Measurements from ENCODE around the gene RBM26.
"Not testable (repeated sequence)": the region's sequence is repeated elsewhere in the genome, so short reads cannot be mapped to it uniquely, and the experiment has no call there.

Gene RBM26

DNA sequence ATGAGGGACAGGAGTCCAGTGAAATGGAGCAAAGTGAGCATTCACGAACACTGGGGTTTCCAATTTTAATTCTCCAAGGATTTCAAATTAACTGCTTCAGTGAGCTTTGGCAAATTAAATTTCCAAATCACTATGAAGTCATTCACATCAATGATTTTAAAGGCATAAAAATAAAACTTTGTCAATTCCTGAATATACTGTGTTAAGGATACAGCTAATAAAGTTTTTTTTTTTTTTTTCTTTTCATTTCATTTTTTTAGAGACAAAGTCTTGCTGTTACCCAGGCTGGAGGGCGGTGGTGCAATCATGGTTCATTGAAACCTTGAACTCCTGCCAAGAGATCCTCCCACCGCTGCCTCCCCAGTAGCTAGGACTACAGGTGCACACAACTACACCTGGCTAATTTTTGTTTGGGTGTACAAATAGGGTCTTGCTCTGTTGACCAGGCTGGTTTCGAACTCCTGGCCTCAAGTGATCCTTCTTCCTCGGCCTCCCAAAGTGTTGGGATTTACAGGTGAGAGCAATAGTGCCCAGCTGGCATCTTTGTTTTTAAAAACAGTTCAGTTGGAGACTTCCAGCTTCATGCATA lies 21.9 kb downstream of the RBM26 start:
- DNase-seq (ENCODE audit: low spot score) = no peak

- no peak for DNase-seq (ENCODE audit: low spot score)
These were observed 23.3 kb downstream of the RBM26 start for GRCh38 chr13:79382545-79383275.

GRCh38 chr13:79380997-79381396 lies 25.1 kb downstream of the RBM26 start:
- DNase-seq (ENCODE audit: low spot score) = no peak

DNA sequence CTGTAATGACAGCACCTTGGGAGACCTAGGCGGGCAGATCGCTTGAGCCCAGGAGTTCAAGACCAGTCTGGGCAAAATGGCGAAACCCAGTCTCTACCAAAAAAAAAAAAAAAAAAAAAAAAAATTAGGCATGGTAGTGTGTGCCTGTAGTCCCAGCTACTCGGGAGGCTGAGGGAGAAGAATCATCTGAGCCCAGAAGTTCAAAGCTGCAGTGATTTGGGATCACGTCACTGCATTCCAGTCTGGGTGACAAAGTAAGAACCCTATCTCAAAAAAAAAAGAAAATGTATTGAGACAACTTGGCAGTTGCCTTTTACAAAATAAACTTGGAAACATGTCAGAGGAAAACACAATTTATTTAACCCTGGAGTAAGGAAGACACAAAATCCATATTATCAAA lies 26.8 kb downstream of the RBM26 start:
- DNase-seq (ENCODE audit: low spot score) = no peak

GRCh38 chr13:79376843-79377242 lies 29.2 kb downstream of the RBM26 start:
- DNase-seq (ENCODE audit: low spot score) = no peak

GRCh38 chr13:79374578-79374977 lies 31.5 kb downstream of the RBM26 start:
- no peak for DNase-seq (ENCODE audit: low spot score)

DNA sequence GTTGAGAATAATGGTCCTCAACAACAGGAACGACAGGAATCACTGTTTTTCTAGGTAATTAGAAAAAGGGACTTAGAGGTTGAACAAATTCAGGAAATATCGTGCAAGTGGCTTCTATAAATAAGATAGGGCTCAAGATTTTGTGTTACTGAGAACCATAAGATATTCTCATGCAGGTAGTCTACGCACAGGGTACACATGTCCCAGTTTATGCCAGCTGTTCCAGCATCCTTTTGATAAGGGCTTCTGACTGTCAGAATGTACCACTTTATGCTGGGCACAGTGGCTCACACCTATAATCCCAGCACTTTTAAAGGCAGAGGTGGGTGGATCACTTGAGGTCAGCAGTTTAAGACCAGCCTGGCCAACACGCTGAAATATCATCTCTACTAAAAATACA lies 32.1 kb downstream of the RBM26 start:
- no peak for DNase-seq (ENCODE audit: low spot score)

DNA sequence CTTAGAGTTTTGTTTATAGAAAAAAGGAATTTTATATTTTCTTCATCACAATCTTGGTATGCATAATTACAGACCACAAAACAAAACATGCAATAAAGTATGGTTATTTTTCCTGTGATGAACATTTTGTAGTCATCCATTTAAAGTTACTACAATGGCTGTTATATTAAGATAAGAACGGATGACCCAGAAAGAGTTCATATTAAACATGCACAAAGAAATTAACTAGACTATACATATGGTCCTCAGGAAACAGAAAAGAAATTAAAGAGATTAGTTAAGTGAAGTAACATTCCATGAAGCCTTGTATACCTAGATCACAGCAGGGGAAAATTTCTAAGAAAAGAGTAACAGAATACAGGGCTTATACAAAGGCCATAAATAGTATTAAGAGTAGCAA lies 36.8 kb downstream of the RBM26 start:
- no peak for DNase-seq (ENCODE audit: low spot score)

- DNase-seq (ENCODE audit: low spot score) = no peak
These were observed 40.1 kb downstream of the RBM26 start for GRCh38 chr13:79365981-79366380.

DNA sequence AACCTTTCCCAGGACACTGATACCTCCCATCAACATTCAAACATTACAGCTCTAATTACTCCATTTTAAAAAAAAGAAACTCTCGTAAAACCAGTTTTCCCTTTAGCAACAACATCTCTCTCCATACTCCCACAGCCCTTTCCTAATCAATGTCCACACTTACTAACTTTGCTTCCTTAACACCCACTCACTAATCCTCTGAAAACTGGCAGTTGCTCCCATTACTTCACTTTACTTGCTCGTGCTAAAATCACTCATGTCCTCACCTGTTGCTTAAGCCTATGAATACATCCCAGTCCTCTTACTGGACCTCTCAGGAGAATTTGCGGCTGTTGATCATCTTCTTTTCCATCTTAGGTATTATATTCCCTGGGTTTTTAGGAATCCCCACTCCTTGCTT lies 44.8 kb downstream of the RBM26 start:
- DNase-seq (ENCODE audit: low spot score) = no peak

DNA sequence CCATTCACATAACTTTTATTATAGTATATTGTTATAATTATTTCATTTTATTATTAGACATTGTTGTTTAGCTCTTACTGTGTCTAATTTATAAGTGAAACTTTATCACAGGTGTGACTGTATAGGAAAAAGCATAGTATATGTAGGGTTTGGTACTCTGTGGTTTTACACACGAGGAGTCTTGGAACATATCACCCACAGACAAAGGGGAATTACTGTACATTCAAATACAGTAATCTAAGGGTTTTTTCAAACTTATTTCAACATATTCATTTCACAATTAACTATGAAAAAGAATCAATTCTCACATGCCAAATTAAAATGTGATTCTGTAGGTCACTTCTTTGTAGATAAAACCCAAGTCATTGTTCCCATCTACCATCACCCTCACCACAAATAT lies 46.0 kb downstream of the RBM26 start:
- DNase-seq (ENCODE audit: low spot score) = no peak

DNA sequence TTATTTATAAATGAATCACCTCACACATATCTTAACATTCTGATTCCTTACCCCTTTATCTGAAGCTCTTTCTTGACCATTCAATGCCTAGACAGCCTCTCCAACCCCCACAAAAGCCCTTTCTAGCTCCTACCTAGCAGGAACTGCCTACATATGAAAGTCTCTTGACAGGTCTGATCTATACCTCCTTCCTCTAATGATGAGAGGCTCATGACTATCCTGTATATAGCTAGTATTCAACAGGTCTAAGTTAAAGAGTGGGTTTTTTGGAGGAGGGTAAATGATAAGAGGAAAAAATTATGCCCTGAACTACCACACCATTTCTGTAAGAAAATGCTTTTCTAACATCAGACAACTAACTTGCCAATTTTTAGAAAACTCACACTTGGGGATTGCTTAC lies 47.0 kb downstream of the RBM26 start:
- no peak for DNase-seq (ENCODE audit: low spot score)

DNA sequence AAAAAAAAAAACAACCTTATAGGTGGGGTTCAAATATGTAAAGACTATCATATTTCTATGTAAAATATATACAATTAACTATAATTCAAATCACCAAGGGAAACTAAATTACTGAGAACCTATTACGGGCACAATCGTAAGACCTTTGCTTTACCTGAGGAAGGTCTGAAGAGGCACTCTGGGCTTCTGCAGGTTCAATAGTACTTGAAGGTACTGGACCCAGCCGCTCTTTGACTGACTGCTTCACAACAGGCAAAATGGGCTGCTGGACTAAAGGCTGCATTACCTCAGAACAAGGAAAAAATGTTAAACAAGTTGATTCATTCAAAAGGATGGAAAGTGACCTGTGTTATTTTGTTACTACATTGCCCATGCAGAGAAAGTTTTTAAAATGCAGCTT lies 51.8 kb downstream of the RBM26 start:
- DNase-seq (ENCODE audit: low spot score) = no peak

DNA sequence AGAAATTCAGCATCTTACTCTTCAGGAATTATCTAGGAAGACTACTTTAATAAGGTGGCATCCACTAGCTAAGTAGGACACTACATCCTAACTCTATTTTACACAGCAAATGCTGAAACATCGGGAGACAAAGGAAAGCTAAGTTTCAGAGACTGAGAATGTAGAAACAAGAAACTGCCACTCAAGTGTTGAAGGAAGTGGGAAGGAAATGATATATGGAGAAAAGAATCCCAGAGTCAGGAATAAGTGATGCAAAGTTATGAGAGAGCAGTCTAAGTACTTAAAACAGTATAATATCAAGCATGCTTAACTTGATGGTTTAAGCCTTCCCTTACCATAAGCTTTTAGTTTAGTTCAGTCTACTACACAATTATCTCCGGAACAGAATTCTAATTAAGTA lies 52.4 kb downstream of the RBM26 start:
- no peak for DNase-seq (ENCODE audit: low spot score)

DNA sequence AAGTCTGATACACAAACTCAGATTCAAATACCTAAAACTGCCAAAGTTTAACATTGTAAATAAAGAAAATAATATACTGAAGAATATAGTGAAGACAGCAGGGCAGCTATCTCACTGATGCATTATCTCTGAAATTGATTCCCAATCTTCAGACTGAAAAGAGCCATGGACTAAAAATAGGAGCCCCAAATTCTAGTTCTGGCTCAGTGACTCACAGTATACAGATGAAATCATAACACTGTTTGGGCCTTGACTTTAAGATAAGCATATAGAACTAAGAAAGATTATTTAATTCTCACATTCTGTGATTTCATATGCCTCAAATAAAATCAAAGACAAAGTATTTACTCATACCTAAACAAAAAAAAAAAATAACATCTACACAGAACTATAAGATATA lies 53.9 kb downstream of the RBM26 start:
- no peak for DNase-seq (ENCODE audit: low spot score)

DNA sequence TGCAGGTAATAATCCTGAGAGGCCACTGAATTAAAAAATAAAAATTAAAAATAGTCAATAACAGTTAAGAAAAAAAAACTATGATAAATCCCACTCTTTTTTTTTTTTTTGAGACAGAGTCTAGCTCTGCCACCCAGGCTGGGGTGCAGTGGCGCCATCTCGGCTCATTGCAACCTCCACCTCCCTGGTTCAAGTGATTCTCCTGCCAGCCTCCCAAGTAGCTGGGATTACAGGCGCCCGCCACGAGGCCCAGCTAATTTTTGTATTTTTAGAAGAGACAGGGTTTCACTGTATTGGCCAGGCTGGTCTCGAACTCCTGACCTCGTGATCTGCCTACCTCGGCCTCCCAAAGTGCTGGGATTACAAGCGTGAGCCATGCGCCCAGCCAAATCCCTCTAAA lies 56.4 kb downstream of the RBM26 start:
- DNase-seq (ENCODE audit: low spot score) = not testable (repeated sequence)

GRCh38 chr13:79349011-79349410 lies 57.0 kb downstream of the RBM26 start:
- DNase-seq (ENCODE audit: low spot score) = no peak

GRCh38 chr13:79346300-79346914 lies 59.6 kb downstream of the RBM26 start:
- DNase-seq (ENCODE audit: low spot score) = no peak

- DNase-seq (ENCODE audit: low spot score) = no peak
These were observed 64.9 kb downstream of the RBM26 start for GRCh38 chr13:79341202-79341601.

GRCh38 chr13:79340490-79340889 lies 65.6 kb downstream of the RBM26 start:
- no peak for DNase-seq (ENCODE audit: low spot score)

DNA sequence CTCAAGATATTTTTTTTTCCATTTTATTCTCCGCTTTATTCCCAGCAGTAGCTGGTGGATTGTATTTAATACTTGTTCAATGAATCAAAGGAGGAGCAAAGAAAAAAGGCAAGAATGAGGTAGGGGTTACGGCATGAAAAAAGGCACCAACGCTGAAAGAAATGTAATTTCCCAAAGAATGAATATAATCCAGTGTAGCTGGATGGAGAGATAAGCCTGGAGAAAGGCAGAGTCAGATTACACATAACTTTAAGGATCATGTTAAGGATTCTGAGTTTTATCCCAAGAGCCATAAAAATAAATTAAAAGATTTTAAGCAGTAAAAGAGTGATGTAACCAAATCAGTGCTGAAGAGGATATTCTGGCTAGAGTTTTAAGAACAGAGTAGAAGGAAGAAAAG lies 67.7 kb downstream of the RBM26 start:
- no peak for DNase-seq (ENCODE audit: low spot score)

GRCh38 chr13:79336966-79337365 lies 69.1 kb downstream of the RBM26 start:
- no peak for DNase-seq (ENCODE audit: low spot score)

GRCh38 chr13:79328510-79328909 lies 77.5 kb downstream of the RBM26 start:
- DNase-seq (ENCODE audit: low spot score) = no peak

DNA sequence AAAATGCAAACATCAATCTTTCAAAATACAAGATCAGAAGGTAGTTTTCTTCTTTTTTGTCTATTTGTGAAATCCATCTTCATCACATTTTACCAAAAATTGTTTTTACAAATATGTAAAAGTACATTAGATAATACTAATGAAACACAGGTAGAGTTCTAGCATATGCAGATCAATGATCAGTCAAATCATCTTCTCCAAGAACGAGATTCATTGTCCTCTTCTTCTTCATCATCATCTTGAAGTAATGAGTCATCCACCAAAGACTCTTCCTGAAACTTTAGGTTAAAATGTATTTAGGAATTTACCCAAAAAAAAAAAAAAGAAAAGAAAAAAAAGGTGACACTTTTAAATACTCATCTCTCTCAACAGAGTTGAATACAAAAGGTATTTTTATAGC lies 85.6 kb downstream of the RBM26 start:
- DNase-seq (ENCODE audit: low spot score) = no peak

All from hematopoietic multipotent progenitor cell treated with erythropoietin and hydrocortisone succinate and interleukin-3 and kit ligand, for 15 days (in vitro differentiated cells).